ENCODE measurements around the gene REEP1.
"Not testable (repeated sequence)": the region's sequence is repeated elsewhere in the genome, so short reads cannot be mapped to it uniquely, and the experiment has no call there.

Gene REEP1

GRCh38 chr2:86345783-86346370 is 8.5 kb upstream of the REEP1 start:
- DNase-seq, result not testable (repeated sequence)

GRCh38 chr2:86344404-86344803 is 7.0 kb upstream of the REEP1 start:
- DNase-seq, result no peak

- DNase-seq, result no peak
Observed at GRCh38 chr2:86342488-86342887, 5.1 kb upstream of the REEP1 start.

GRCh38 chr2:86341470-86341869 is 4.0 kb upstream of the REEP1 start:
- no peak for DNase-seq

- DNase-seq, result no peak
Observed at GRCh38 chr2:86338778-86339295, 1.4 kb upstream of the REEP1 start.

GRCh38 chr2:86336675-86337243 is 667 bp downstream of the REEP1 start:
- no peak for DNase-seq

GRCh38 chr2:86335865-86336674 is 1.4 kb downstream of the REEP1 start:
- no peak for DNase-seq

GRCh38 chr2:86333378-86333777 is 4.0 kb downstream of the REEP1 start:
- no peak for DNase-seq

- no peak for DNase-seq
Observed at GRCh38 chr2:86332654-86333053, 4.8 kb downstream of the REEP1 start.

GRCh38 chr2:86331384-86331783 is 6.0 kb downstream of the REEP1 start:
- no peak for DNase-seq

GRCh38 chr2:86330001-86330400 is 7.4 kb downstream of the REEP1 start:
- DNase-seq, result no peak

GRCh38 chr2:86323273-86324021 is 14.0 kb downstream of the REEP1 start:
- DNase-seq, result no peak

GRCh38 chr2:86319700-86320580 is 17.5 kb downstream of the REEP1 start:
- DNase-seq, result no peak

- no peak for DNase-seq
Observed at GRCh38 chr2:86315084-86315483, 22.3 kb downstream of the REEP1 start.

GRCh38 chr2:86314125-86314524 is 23.3 kb downstream of the REEP1 start:
- no peak for DNase-seq

GRCh38 chr2:86313341-86313740 is 24.1 kb downstream of the REEP1 start:
- no peak for DNase-seq

GRCh38 chr2:86311879-86312278 is 25.5 kb downstream of the REEP1 start:
- DNase-seq, result no peak

GRCh38 chr2:86309966-86310365 is 27.5 kb downstream of the REEP1 start:
- no peak for DNase-seq

GRCh38 chr2:86308984-86309695 is 28.3 kb downstream of the REEP1 start:
- DNase-seq, result no peak

GRCh38 chr2:86308356-86308755 is 29.1 kb downstream of the REEP1 start:
- no peak for DNase-seq

- no peak for DNase-seq
Observed at GRCh38 chr2:86307431-86307830, 30.0 kb downstream of the REEP1 start.

- no peak for DNase-seq
Observed at GRCh38 chr2:86305915-86306254, 31.5 kb downstream of the REEP1 start.

All from activated CD4-positive, alpha-beta T cell treated with anti-CD3 and anti-CD28 coated beads, Interleukin-2, amount 50 U/mL, for 4 hours (primary cell).